Caco-2 (cell line): ENCODE data around the gene ERCC5. TPM values are rescaled to one million over a fixed set of nuclear protein-coding genes. Genes with fewer than 3 reads are reported as not detected.
A peak's percentile ranks its signal among the peaks of the same experiment; 100 is the strongest.

ENCODE experiments used
- BruUV-seq: library from RNA; stranded (reverse); fragments of 400-500 nt; replicated peaks from 2 replicates; lab custom pipeline; 2021; lab: Mats Ljungman, UMichigan
- CTCF ChIA-PET: fragments of 300-600 bp; sonication (Branson Sonifier 250); formaldehyde crosslinking; loops from one replicate; lab custom pipeline; 2022; ENCODE audit warnings: antibody characterized with exemption; lab: Charles Lee
- POLR2A ChIA-PET: fragments of 300-600 bp; sonication (Branson Sonifier 250); formaldehyde crosslinking; loops from one replicate; lab custom pipeline; 2022; ENCODE audit warnings: antibody characterized with exemption; lab: Charles Lee
- DNase-seq, 2 experiments: peaks; one replicate each; pipeline versions ENCODE4 v3.0.0 to v3.0.0-alpha.2; 2020 to 2022
- H3K27me3 ChIP-seq: replicated peaks from 2 replicates; pipeline ENCODE4 v1.6.0; 2011; ENCODE audit warnings: low read length; ENCODE audit not compliant: control insufficient read depth, insufficient read depth
- H3K36me3 ChIP-seq: 2 replicates; pipeline ENCODE4 v1.5.1; 2011; ENCODE audit warnings: low read length; ENCODE audit not compliant: control insufficient read depth, insufficient read depth
- H3K4me1 ChIP-seq: fragments of 250-450 bp; sonication (Bioruptor Pico); 2 replicates; pipeline ENCODE4 v1.5.1; 2020; ENCODE audit warnings: mild to moderate bottlenecking
- H3K4me3 ChIP-seq: 2 replicates; pipeline ENCODE4 v1.5.1; 2011; ENCODE audit warnings: low read depth, mild to moderate bottlenecking, control low read depth, low read length
- H3K9me3 ChIP-seq: fragments of 250-450 bp; sonication (Bioruptor Pico); 2 replicates; pipeline ENCODE4 v1.5.1; 2020; ENCODE audit warnings: mild to moderate bottlenecking, moderate library complexity
- H3K27ac Mint-ChIP-seq: one replicate; pipeline ENCODE4 v1.8.0; 2022; ENCODE audit warnings: mixed read lengths; ENCODE audit not compliant: unreplicated experiment
- H3K27me3 Mint-ChIP-seq: one replicate; pipeline ENCODE4 v1.8.0; 2022; ENCODE audit warnings: mixed read lengths; ENCODE audit not compliant: insufficient read depth, unreplicated experiment
- H3K36me3 Mint-ChIP-seq: one replicate; pipeline ENCODE4 v1.8.0; 2022; ENCODE audit warnings: mild to moderate bottlenecking, mixed read lengths; ENCODE audit not compliant: insufficient read depth, unreplicated experiment
- H3K4me1 Mint-ChIP-seq: one replicate; pipeline ENCODE4 v1.8.0; 2022; ENCODE audit warnings: low read depth, mixed read lengths; ENCODE audit not compliant: unreplicated experiment
- H3K4me3 Mint-ChIP-seq: one replicate; pipeline ENCODE4 v1.8.0; 2022; ENCODE audit warnings: mild to moderate bottlenecking, moderate library complexity, mixed read lengths; ENCODE audit not compliant: unreplicated experiment
- H3K9me3 Mint-ChIP-seq: one replicate; pipeline ENCODE4 v1.8.0; 2022; ENCODE audit warnings: mixed read lengths; ENCODE audit not compliant: unreplicated experiment
- CTCF ChIP-seq, 2 experiments: fragments of 200-600 bp in 1 of 2; IDR thresholded peaks; 1 replicate in 1 of 2; 2 replicates in 1 of 2; pipeline versions ENCODE4 v1.5.1 to v1.8.0; 2011 to 2022; ENCODE audit warnings: antibody characterized with exemption in 1 of 2, control low read depth in 1 of 2, inconsistent platforms in 1 of 2, low read depth in 1 of 2, low read length in 1 of 2, mild to moderate bottlenecking in 1 of 2, moderate library complexity in 1 of 2; ENCODE audit not compliant: insufficient read depth in 1 of 2, severe bottlenecking in 1 of 2, unreplicated experiment in 1 of 2
- intact Hi-C: fragments of 100-400 bp; cut with micrococcal nuclease; formaldehyde crosslinking; loops from one replicate; pipeline ENCODE4 v1.10.0; 2022; ENCODE audit not compliant: unreplicated experiment
- total RNA-seq: library from RNA; stranded (reverse); gene quantifications from 2 replicates; pipeline ENCODE4 v1.2.3, GENCODE V29; 2022

Gene ERCC5
- total RNA-seq, 1 experiment from 2014 or later = 31.4 TPM

GRCh38 chr13:102854675-102855074 is 8.8 kb downstream of the ERCC5 start:
- Mint-ChIP-seq H3K4me3 (no peak overlapping the region), H3K27me3 (no peaks in the 10 kb centered on the region), H3K9me3 (no peaks in the 10 kb centered on the region), H3K4me1 (no peaks in the 10 kb centered on the region), H3K36me3 (peaks cover 6% of the 10 kb centered on the region), H3K27ac (no peak overlapping the region)
- TF ChIP-seq CTCF (IDR thresholded peaks at IDR 0.05; ENCODE audit: insufficient read depth in 1 of 2, low read depth in 1 of 2, low read length in 1 of 2, severe bottlenecking in 1 of 2, unreplicated experiment in 1 of 2) = no peak
- ChIA-PET CTCF (no interaction called here), POLR2A (no interaction called here)
- peaks cover 2% of the 10 kb centered on the region for H3K36me3 ChIP-seq
- intact Hi-C loops = no loop called here
- no peaks in the 10 kb centered on the region for H3K9me3 ChIP-seq
- no peaks in the 10 kb centered on the region for H3K4me1 ChIP-seq
- H3K4me3 ChIP-seq = no peak overlapping the region
- no peaks in the 10 kb centered on the region for H3K27me3 ChIP-seq
- BruUV-seq = no TSS peak
- no peak for DNase-seq

GRCh38 chr13:102856557-102856956 is 10.7 kb downstream of the ERCC5 start:
- no peak overlapping the region for H3K27ac Mint-ChIP-seq
- H3K36me3 Mint-ChIP-seq = peaks cover 15% of the 10 kb centered on the region
- BruUV-seq = no TSS peak

GRCh38 chr13:102862624-102863210 is 16.9 kb downstream of the ERCC5 start:
- TSS peak; percentile 56 for BruUV-seq
- no peak for TF ChIP-seq CTCF (IDR thresholded peaks at IDR 0.05; ENCODE audit: insufficient read depth in 1 of 2, low read depth in 1 of 2, low read length in 1 of 2, severe bottlenecking in 1 of 2, unreplicated experiment in 1 of 2)
- POLR2A ChIA-PET = no interaction called here
- CTCF ChIA-PET = no interaction called here
- Mint-ChIP-seq H3K36me3 (peaks cover 37% of the 10 kb centered on the region), H3K4me1 (no peaks in the 10 kb centered on the region), H3K27me3 (no peaks in the 10 kb centered on the region), H3K4me3 (no peak overlapping the region), H3K27ac (no peak overlapping the region), H3K9me3 (no peaks in the 10 kb centered on the region)
- H3K4me3 ChIP-seq = no peak overlapping the region
- no peaks in the 10 kb centered on the region; the same call in 1 of the 2 replicates for H3K27me3 ChIP-seq
- H3K36me3 ChIP-seq = peaks cover 5% of the 10 kb centered on the region
- no peaks in the 10 kb centered on the region for H3K4me1 ChIP-seq
- H3K9me3 ChIP-seq = no peaks in the 10 kb centered on the region
- intact Hi-C loops = no loop called here
- no peak for DNase-seq

More at GRCh38 chr13:102856557-102856956, 10.7 kb downstream of the ERCC5 start:
- POLR2A ChIA-PET = no interaction called here
- H3K4me1 Mint-ChIP-seq = no peaks in the 10 kb centered on the region
- H3K9me3 ChIP-seq = no peaks in the 10 kb centered on the region
- CTCF ChIA-PET = no interaction called here
- H3K27me3 Mint-ChIP-seq = no peaks in the 10 kb centered on the region
- H3K4me3 Mint-ChIP-seq = no peak overlapping the region
- intact Hi-C loops = no loop called here
- H3K36me3 ChIP-seq = peaks cover 2% of the 10 kb centered on the region
- H3K4me1 ChIP-seq = no peaks in the 10 kb centered on the region
- H3K4me3 ChIP-seq = no peak overlapping the region
- H3K27me3 ChIP-seq = no peaks in the 10 kb centered on the region
- H3K9me3 Mint-ChIP-seq = no peaks in the 10 kb centered on the region
- no peak for TF ChIP-seq CTCF (IDR thresholded peaks at IDR 0.05; ENCODE audit: insufficient read depth in 1 of 2, low read depth in 1 of 2, low read length in 1 of 2, severe bottlenecking in 1 of 2, unreplicated experiment in 1 of 2)
- DNase-seq = no peak
